Keratinocyte (primary cell): ENCODE data around the gene SLC25A12.

Experiments
- CTCF ChIP-seq, 3 experiments: IDR thresholded peaks in 1 of 3; conservative IDR thresholded peaks in 1 of 3; optimal IDR thresholded peaks in 1 of 3; 2 replicates in 2 of 3; 3 replicates in 1 of 3; pipeline versions ENCODE3 to v1.5.1; 2011; ENCODE audit warnings: low read length in 3 of 3, mild to moderate bottlenecking in 3 of 3, moderate library complexity in 2 of 3, control low read depth in 1 of 3, inconsistent platforms in 1 of 3; ENCODE audit not compliant: insufficient read depth in 2 of 3; ENCODE audit errors: extremely low read depth in 1 of 3
- EZH2 ChIP-seq: IDR thresholded peaks from one replicate; pipeline ENCODE4 v1.6.1; 2012; ENCODE audit warnings: inconsistent platforms, mild to moderate bottlenecking, low read length, moderate library complexity

- TF ChIP-seq CTCF (optimal IDR thresholded peaks at IDR 0.05 in 1 of 3, IDR thresholded peaks at IDR 0.05 in 1 of 3, conservative IDR thresholded peaks at IDR 0.05 in 1 of 3; ENCODE audit: extremely low read depth in 1 of 3, insufficient read depth in 2 of 3, low read length in 3 of 3) = no peak
- TF ChIP-seq EZH2 = no peak
These were observed 70.0 kb downstream of the SLC25A12 start for GRCh38 chr2:171824086-171824485.
